Left kidney (tissue), 2 donors: ENCODE data around the gene IRS2. TPM values are rescaled to one million over a fixed set of nuclear protein-coding genes. Genes with fewer than 3 reads are reported as not detected.

Source experiments
- DNase-seq: peaks from one replicate; pipeline ENCODE4 v3.0.0-alpha.2; 2013
- polyA plus RNA-seq: library from polyadenylated mRNA; unstranded; fragments of 120-200 nt; gene quantifications from one replicate; pipeline ENCODE4 v1.2.1, GENCODE V29; 2013; ENCODE audit not compliant: insufficient read length

IRS2 gene
- polyA plus RNA-seq, 1 donor, result 10.4 TPM

- peak; percentile 27 for DNase-seq
Measured at GRCh38 chr13:109728791-109729731, 57.3 kb downstream of the IRS2 start.

GRCh38 chr13:109728061-109728460 lies 58.3 kb downstream of the IRS2 start:
- no peak for DNase-seq

- no peak for DNase-seq
Measured at GRCh38 chr13:109727251-109727650, 59.1 kb downstream of the IRS2 start.

GRCh38 chr13:109725995-109726637 lies 60.3 kb downstream of the IRS2 start:
- DNase-seq, result no peak

GRCh38 chr13:109725297-109725696 lies 61.1 kb downstream of the IRS2 start:
- no peak for DNase-seq

- no peak for DNase-seq
Measured at GRCh38 chr13:109724603-109725002, 61.8 kb downstream of the IRS2 start.

GRCh38 chr13:109723046-109723445 lies 63.3 kb downstream of the IRS2 start:
- DNase-seq, result no peak

- no peak for DNase-seq
Measured at GRCh38 chr13:109722068-109722467, 64.3 kb downstream of the IRS2 start.

- DNase-seq, result no peak
Measured at GRCh38 chr13:109720758-109721184, 65.6 kb downstream of the IRS2 start.

GRCh38 chr13:109719962-109720646 lies 66.3 kb downstream of the IRS2 start:
- no peak for DNase-seq

- no peak for DNase-seq
Measured at GRCh38 chr13:109718726-109719125, 67.7 kb downstream of the IRS2 start.

GRCh38 chr13:109717686-109718085 lies 68.7 kb downstream of the IRS2 start:
- DNase-seq, result no peak

- no peak for DNase-seq
Measured at GRCh38 chr13:109715902-109716301, 70.5 kb downstream of the IRS2 start.

GRCh38 chr13:109713681-109714080 lies 72.7 kb downstream of the IRS2 start:
- no peak for DNase-seq

GRCh38 chr13:109712124-109712722 lies 74.2 kb downstream of the IRS2 start:
- DNase-seq, result no peak

- no peak for DNase-seq
Measured at GRCh38 chr13:109707742-109708617, 78.4 kb downstream of the IRS2 start.

GRCh38 chr13:109707044-109707741 lies 79.2 kb downstream of the IRS2 start:
- DNase-seq, result no peak

GRCh38 chr13:109706015-109706715 lies 80.2 kb downstream of the IRS2 start:
- no peak for DNase-seq

GRCh38 chr13:109704771-109705635 lies 81.4 kb downstream of the IRS2 start:
- no peak for DNase-seq
